ENCODE data around the gene ZNF777. TPM values are rescaled to one million over a fixed set of nuclear protein-coding genes. Genes with fewer than 3 reads are reported as not detected.

Gene ZNF777
- total RNA-seq, 4 donors from 2014 or later: 6.5 to 12.4 (median 9.9) TPM

GRCh38 chr7:149455175-149455950, 5.5 kb downstream of the ZNF777 start:
- TF ChIP-seq POLR2A (IDR thresholded peaks at IDR 0.05): no peak
- no peak for TF ChIP-seq CTCF (IDR thresholded peaks at IDR 0.05)
- no peak for DNase-seq
- peaks cover 0 to 17% (median 7%) of the 10 kb centered on the region in 4 donors for H3K4me1 ChIP-seq
- no peak overlapping the region for H3K4me3 ChIP-seq
- H3K27me3 ChIP-seq: no peaks in the 10 kb centered on the region
- peaks cover 0 to 48% (median 0%) of the 10 kb centered on the region in 3 donors for H3K36me3 ChIP-seq
- H3K27ac ChIP-seq: no peak overlapping the region
- H3K9me3 ChIP-seq: no peaks in the 10 kb centered on the region

GRCh38 chr7:149454750-149455149, 6.1 kb downstream of the ZNF777 start:
- no peaks in the 10 kb centered on the region for H3K27me3 ChIP-seq
- H3K27ac ChIP-seq: no peak overlapping the region
- TF ChIP-seq CTCF (IDR thresholded peaks at IDR 0.05) (no peak), POLR2A (IDR thresholded peaks at IDR 0.05) (no peak)
- no peaks in the 10 kb centered on the region for H3K9me3 ChIP-seq
- peaks cover 0 to 17% (median 6%) of the 10 kb centered on the region in 4 donors for H3K4me1 ChIP-seq
- H3K4me3 ChIP-seq: no peak overlapping the region
- no peak for DNase-seq
- peaks cover 0 to 54% (median 0%) of the 10 kb centered on the region in 3 donors for H3K36me3 ChIP-seq

- Histone ChIP-seq H3K9me3 (no peaks in the 10 kb centered on the region), H3K27me3 (no peaks in the 10 kb centered on the region), H3K36me3 (peaks cover 0 to 62% (median 0%) of the 10 kb centered on the region in 3 donors), H3K27ac (no peak overlapping the region), H3K4me3 (no peak overlapping the region), H3K4me1 (peaks cover 0 to 9% (median under 1%) of the 10 kb centered on the region in 4 donors)
- no peak for TF ChIP-seq CTCF (IDR thresholded peaks at IDR 0.05)
- no peak for DNase-seq
Observed at GRCh38 chr7:149454006-149454405, 6.9 kb downstream of the ZNF777 start.

- H3K4me1 ChIP-seq: no peaks in the 10 kb centered on the region
- H3K36me3 ChIP-seq: peaks cover 0 to 82% (median 0%) of the 10 kb centered on the region in 3 donors
- no peak overlapping the region for H3K4me3 ChIP-seq
- H3K9me3 ChIP-seq: no peaks in the 10 kb centered on the region
- TF ChIP-seq CTCF (IDR thresholded peaks at IDR 0.05): no peak
- no peak for DNase-seq
- no peaks in the 10 kb centered on the region for H3K27me3 ChIP-seq
- no peak overlapping the region for H3K27ac ChIP-seq
Observed at GRCh38 chr7:149450821-149451220, 10.0 kb downstream of the ZNF777 start.

DNA sequence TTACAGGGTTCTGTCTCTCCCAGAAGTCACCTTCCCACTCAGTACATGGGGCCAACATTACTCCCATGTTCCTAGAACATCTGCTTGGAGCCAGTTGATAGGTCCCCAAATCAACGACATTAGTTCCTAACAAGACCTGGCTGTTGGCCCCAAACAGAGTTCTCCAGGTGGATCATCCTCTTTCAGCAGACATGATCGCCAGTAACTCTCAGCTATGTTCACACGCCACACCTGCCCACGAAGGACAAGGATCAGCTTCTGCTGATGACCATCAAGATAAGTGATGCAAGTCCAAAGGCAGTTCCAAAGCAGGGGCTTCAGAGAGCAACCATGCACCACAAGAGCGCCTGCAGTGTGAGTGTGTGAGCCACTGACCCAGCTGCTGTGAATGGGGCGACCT, 11.0 kb downstream of the ZNF777 start:
- no peak overlapping the region for H3K4me3 ChIP-seq
- no peak overlapping the region for H3K27ac ChIP-seq
- TF ChIP-seq CTCF (IDR thresholded peaks at IDR 0.05) (no peak), POLR2A (IDR thresholded peaks at IDR 0.05) (no peak)
- H3K27me3 ChIP-seq: no peaks in the 10 kb centered on the region
- no peaks in the 10 kb centered on the region for H3K4me1 ChIP-seq
- no peak for DNase-seq
- peaks cover 0 to 82% (median 0%) of the 10 kb centered on the region in 3 donors for H3K36me3 ChIP-seq
- H3K9me3 ChIP-seq: no peaks in the 10 kb centered on the region
